AG04450 (cell line): ENCODE results near the gene TACC2. TPM values are rescaled to one million over a fixed set of nuclear protein-coding genes. Genes with fewer than 3 reads are reported as not detected.

Experiments
- CTCF ChIA-PET: fragments of 300-600, 350-600 bp; formaldehyde crosslinking; extraction: SDS; loops from one replicate; lab custom pipeline; 2022; ENCODE audit warnings: antibody characterized with exemption, inconsistent platforms; lab: Charles Lee
- POLR2A ChIA-PET: fragments of 350-600 bp; formaldehyde crosslinking; extraction: SDS; loops from one replicate; lab custom pipeline; 2021; ENCODE audit warnings: antibody characterized with exemption, inconsistent platforms; lab: Yijun Ruan, JAX
- DNase-seq: peaks from one replicate; pipeline ENCODE4 v3.0.0-alpha.2; 2011; ENCODE audit warnings: low read depth, low spot score
- H3K27ac ChIP-seq: one replicate; pipeline ENCODE4 v1.5.1; 2012; ENCODE audit warnings: low read depth, low read length, control low read depth
- H3K27me3 ChIP-seq: one replicate; pipeline ENCODE4 v1.6.0; 2012; ENCODE audit warnings: low read length; ENCODE audit not compliant: control insufficient read depth, insufficient read depth
- H3K4me3 ChIP-seq: 2 replicates; pipeline ENCODE4 v1.5.1; 2011; ENCODE audit warnings: mild to moderate bottlenecking, low read depth, low read length, control low read depth
- H3K9me3 ChIP-seq: 2 replicates; pipeline ENCODE4 v1.5.1; 2012; ENCODE audit warnings: low read length; ENCODE audit not compliant: control insufficient read depth, insufficient read depth
- polyA plus RNA-seq: library from polyadenylated mRNA; depleted of rRNA; stranded (reverse); fragments of >200 nt; gene quantifications from 2 replicates; pipeline ENCODE4 v1.2.3, GENCODE V29; 2011
- TF ChIP-seq, protein P1 (sequence below): IDR thresholded peaks from 2 replicates; pipeline ENCODE4 v1.5.1; 2011; ENCODE audit warnings: low read depth, low read length, control low read depth, inconsistent platforms

The TACC2 gene
- polyA plus RNA-seq, 1 experiment, result 16.8 TPM

DNA sequence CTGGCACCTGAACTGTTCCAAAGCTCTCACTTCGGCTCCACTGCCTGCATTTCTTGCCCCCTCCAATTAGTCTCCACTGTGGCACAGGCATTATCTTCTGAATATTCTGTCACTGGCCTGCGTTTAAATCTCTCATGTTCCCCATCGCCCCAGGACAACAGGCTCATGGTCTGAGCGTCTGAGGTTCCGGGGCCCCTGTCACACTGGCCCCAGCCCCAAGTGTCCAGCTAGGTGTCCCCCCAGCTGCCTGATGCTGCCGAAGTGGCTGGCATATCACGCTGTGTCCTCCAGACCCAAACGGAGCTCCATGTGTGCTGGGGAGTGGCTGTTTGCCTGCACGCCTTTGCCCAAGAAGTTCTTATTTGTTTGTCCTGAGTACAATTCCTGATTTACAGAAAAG is 135.4 kb downstream of the TACC2 start:
- ChIA-PET POLR2A (no interaction called here), CTCF (interaction anchor here (0.9 kb wide), 1 partner anchor 24 kb away, joined by 3 read pairs; no protein-coding TSS in a partner anchor)
- H3K9me3 ChIP-seq, result no peaks in the 10 kb centered on the region
- H3K4me3 ChIP-seq, result no peak overlapping the region
- TF ChIP-seq, protein P1, sequence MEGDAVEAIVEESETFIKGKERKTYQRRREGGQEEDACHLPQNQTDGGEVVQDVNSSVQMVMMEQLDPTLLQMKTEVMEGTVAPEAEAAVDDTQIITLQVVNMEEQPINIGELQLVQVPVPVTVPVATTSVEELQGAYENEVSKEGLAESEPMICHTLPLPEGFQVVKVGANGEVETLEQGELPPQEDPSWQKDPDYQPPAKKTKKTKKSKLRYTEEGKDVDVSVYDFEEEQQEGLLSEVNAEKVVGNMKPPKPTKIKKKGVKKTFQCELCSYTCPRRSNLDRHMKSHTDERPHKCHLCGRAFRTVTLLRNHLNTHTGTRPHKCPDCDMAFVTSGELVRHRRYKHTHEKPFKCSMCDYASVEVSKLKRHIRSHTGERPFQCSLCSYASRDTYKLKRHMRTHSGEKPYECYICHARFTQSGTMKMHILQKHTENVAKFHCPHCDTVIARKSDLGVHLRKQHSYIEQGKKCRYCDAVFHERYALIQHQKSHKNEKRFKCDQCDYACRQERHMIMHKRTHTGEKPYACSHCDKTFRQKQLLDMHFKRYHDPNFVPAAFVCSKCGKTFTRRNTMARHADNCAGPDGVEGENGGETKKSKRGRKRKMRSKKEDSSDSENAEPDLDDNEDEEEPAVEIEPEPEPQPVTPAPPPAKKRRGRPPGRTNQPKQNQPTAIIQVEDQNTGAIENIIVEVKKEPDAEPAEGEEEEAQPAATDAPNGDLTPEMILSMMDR, result no peak
- no peak for DNase-seq
- peak overlapping the region; percentile 21 for H3K27ac ChIP-seq
- H3K27me3 ChIP-seq, result no peaks in the 10 kb centered on the region

DNA sequence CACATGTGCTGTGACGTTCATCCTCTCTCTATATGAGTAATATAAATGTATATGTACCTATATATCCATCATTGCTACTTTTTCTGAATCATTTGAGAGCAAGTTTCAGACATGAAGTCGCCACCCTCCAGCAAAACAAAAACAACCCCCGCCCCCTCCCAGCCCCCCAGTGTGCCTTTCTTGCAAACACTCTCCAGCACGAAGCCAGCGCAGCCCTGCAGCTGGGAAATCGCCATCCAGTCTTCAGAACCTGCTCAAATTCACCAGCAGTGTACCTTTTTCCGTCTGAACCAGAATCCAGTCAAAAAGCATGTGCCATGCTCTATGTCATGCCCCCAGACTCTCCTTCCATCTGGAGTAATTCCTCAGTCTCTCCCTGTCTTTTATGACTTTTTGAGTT is 135.8 kb downstream of the TACC2 start:
- POLR2A ChIA-PET, result no interaction called here
- CTCF ChIA-PET, result no interaction called here

DNA sequence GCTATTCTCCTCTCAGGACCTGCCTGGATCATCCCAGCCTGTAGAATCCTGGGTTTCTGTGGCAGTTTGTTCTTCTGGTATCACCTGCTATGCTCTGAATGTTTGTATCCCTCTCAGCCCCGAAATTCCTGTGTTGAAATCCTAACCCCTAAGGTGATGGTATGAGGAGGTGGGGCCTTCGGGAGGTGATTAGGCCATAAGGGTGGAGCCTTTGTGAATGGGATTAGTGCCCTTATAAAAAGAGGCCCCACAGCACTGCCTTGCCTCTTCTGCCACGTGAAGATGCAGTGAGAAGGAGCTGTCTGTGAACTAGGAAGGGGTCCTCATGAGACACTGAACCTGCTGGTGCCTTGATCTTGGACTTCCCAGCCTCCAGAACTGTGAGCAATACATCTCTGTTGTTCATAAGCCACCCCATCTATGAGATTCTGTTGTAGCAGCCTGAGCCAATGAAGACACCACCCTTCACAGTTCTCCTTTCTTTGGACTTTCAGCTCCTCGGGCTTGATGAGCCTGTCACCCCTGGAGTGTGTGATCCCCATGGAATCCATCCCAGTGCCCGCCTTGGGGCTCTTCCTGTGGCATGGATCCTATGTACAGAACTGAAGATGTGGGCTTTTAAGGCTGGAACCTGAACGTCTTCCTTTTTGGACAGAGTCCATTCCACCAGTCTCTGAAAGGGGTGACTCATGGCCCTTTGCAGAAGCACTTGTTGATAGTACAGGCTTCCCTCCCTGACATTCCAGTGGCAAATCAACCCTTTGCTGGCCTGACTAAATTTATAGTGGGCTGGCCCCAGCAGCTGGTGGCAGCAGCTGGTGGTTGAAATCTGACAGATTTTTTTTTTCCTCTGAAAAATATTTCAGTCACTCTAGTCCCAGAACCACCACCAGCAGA is 138.0 kb downstream of the TACC2 start:
- peak; percentile 89 for DNase-seq
- Histone ChIP-seq H3K4me3 (no peak overlapping the region), H3K9me3 (no peaks in the 10 kb centered on the region), H3K27ac (peak overlapping the region; percentile 75), H3K27me3 (no peaks in the 10 kb centered on the region)
- TF ChIP-seq, protein P1, result no peak
- CTCF ChIA-PET, result interaction anchor here (1.3 to 2.1 kb wide), 2 partner anchors 15 to 16 kb away, joined by 4 to 9 read pairs; no protein-coding TSS in a partner anchor
- POLR2A ChIA-PET, result interaction anchor here (0.6 to 1.3 kb wide), 3 partner anchors 11 to 106 kb away, joined by 3 to 5 read pairs (median 4); no protein-coding TSS in a partner anchor

More for the DNA sequence above, 135.8 kb downstream of the TACC2 start:
- H3K9me3 ChIP-seq, result no peaks in the 10 kb centered on the region
- H3K27ac ChIP-seq, result no peak overlapping the region
- no peak overlapping the region for H3K4me3 ChIP-seq
- TF ChIP-seq, protein P1, result no peak
- no peak for DNase-seq
- H3K27me3 ChIP-seq, result no peaks in the 10 kb centered on the region

DNA sequence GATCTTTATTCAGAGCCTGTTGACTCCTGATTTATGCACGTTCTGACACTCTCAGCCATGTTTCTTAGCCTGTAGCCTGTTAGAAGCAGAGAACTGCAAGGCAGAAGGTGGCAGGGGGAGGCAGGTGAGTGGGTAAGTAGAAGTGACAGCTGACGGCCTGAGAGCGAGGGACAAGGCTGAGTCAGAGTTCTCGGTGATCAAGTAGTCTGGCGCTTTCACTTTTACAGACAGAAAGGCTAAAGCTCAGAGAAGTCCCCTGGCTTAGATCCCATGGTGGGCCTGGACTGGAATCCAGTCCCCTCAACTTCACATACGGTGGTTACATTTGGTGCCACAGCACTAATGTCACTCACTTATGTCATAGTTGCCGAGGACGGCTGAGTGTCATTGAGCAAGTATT is 139.0 kb downstream of the TACC2 start:
- POLR2A ChIA-PET, result interaction anchor here (1.1 to 1.3 kb wide), 2 partner anchors 12 to 15 kb away, joined by 4 to 5 read pairs; no protein-coding TSS in a partner anchor
- TF ChIP-seq, protein P1, result no peak
- H3K27ac ChIP-seq, result peak overlapping the region; percentile 52

DNA sequence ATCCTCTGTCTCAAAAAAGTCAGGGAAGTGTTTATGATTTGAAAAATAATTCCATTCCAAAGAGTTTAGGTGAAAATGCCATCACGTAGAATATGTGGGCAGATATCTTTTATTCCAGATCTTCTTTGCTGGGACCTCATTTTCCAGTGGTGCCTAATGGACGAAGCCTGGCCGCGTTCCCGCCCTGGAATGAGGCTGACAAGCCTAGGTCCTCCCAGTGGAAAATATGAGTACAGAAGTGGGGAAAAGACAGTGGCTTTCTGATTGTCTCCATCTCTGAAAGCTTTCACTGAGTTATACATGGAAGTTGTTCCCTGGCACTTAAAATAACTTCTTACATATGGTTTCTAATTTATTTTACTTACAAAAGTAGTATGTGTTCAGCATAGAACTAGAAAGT is 139.4 kb downstream of the TACC2 start:
- POLR2A ChIA-PET, result no interaction called here
- Histone ChIP-seq H3K27me3 (no peaks in the 10 kb centered on the region), H3K9me3 (no peaks in the 10 kb centered on the region), H3K4me3 (peak overlapping the region; percentile 55; the same call in 1 of the 2 replicates), H3K27ac (no peak overlapping the region)
- DNase-seq, result no peak
- CTCF ChIA-PET, result interaction anchor here (2.1 kb wide), 1 partner anchor 14 kb away, joined by 9 read pairs; no protein-coding TSS in a partner anchor
- TF ChIP-seq, protein P1, result peak; percentile 20; the same call in 1 of the 2 replicates

More for the DNA sequence above, 139.0 kb downstream of the TACC2 start:
- CTCF ChIA-PET, result interaction anchor here (2.1 kb wide), 1 partner anchor 14 kb away, joined by 9 read pairs; no protein-coding TSS in a partner anchor
- no peak for DNase-seq
- Histone ChIP-seq H3K4me3 (peak overlapping the region; percentile 55), H3K27me3 (no peaks in the 10 kb centered on the region), H3K9me3 (no peaks in the 10 kb centered on the region)
